ENCODE results near the gene GBP3. TPM values are rescaled to one million over a fixed set of nuclear protein-coding genes. Genes with fewer than 3 reads are reported as not detected.

GBP3 gene
- total RNA-seq (10 to 100 TPM; 15.9 to 39.9 (median 31.9) TPM), polyA plus RNA-seq (10 to 100 TPM; 11.1 to 11.9 TPM), total RNA-seq (32.7 reads per million, percentile 62 among the genes with 10 or more reads in this experiment)

- peaks cover 4 to 60% (median 33%) of the 10 kb centered on the region in 5 donors for H3K36me3 Mint-ChIP-seq
- peak within 1 kb of the TSS; percentile 84 for H3K27ac ChIP-seq (ENCODE audit: low read depth, low read length)
- H3K36me3 ChIP-seq (ENCODE audit: control insufficient read depth in 2 of 3, insufficient read depth in 3 of 3, low read length in 3 of 3): peaks cover 0 to 17% (median 0%) of the 10 kb centered on the region in 3 experiments
- no peaks in the 10 kb centered on the region for H3K27me3 Mint-ChIP-seq
- H3K9me3 Mint-ChIP-seq: peaks cover 0 to 16% (median 9%) of the 10 kb centered on the region in 11 donors
- peak within 1 kb of the TSS; percentile 85 to 99 (median 93) for H3K27ac Mint-ChIP-seq
- no peaks in the 10 kb centered on the region for H3K27me3 ChIP-seq (ENCODE audit: control insufficient read depth in 2 of 2, insufficient read depth in 2 of 2, low read length in 2 of 2)
- DNase-seq (peak in 7 of 9 donors; percentile 22 to 52 (median 41)), ATAC-seq (peak; percentile 84)
- CTCF ChIA-PET: interaction anchor here (0.6 to 1.7 kb wide), 12 partner anchors 12 to 336 kb away, joined by 3 to 5 read pairs (median 4); partner anchors contain the start of gene GBP1
- H3K4me1 ChIP-seq (ENCODE audit: control insufficient read depth in 2 of 2, insufficient read depth in 2 of 2, low read length in 2 of 2): peaks cover 16 to 21% of the 10 kb centered on the region in 2 donors
- POLR2A ChIA-PET: interaction anchor here (1.0 to 4.4 kb wide), 16 partner anchors 9 to 589 kb away, joined by 3 to 30 read pairs (median 4); partner anchors contain the start of genes GBP1 and GBP2
- H3K4me3 ChIP-seq (ENCODE audit: low read length): peak within 1 kb of the TSS; percentile 75
- H3K9me3 ChIP-seq (ENCODE audit: control insufficient read depth in 2 of 3, low read length in 3 of 3): no peaks in the 10 kb centered on the region
- intact Hi-C loops (cut with micrococcal nuclease): loop anchor here (1.0 to 5.0 kb wide), 5 partner anchors 12 to 255 kb away; partner anchors contain the start of gene GBP1 (in 2 of the 2)
- peaks cover 30 to 58% (median 48%) of the 10 kb centered on the region in 7 donors for H3K4me1 Mint-ChIP-seq
- H3K4me3 Mint-ChIP-seq: peak within 1 kb of the TSS; percentile 83 to 99 (median 95)
These were observed at the start of gene GBP3 for GRCh38 chr1:89022167-89022959. Gene GBP3 (minus strand): TSS chr1:89022866. CDS start chr1:89020721, 2,145 bp downstream.

GRCh38 chr1:89070509-89070908 is 47.8 kb upstream of the GBP3 start:
- ATAC-seq (no peak), DNase-seq (peak in 1 of 9 donors; percentile 10)
- Mint-ChIP-seq H3K27me3 (peaks cover 0 to 11% (median 0%) of the 10 kb centered on the region in 5 donors), H3K4me3 (peak overlapping the region; percentile 85 to 95 (median 89)), H3K9me3 (peaks cover 0 to 26% (median 15%) of the 10 kb centered on the region in 11 donors), H3K4me1 (peaks cover 9 to 38% (median 27%) of the 10 kb centered on the region in 7 donors), H3K27ac (peak overlapping the region in 8 of 9 donors; percentile 85 to 95 (median 90)), H3K36me3 (peaks cover 5 to 33% (median 16%) of the 10 kb centered on the region in 5 donors)
- ChIA-PET POLR2A (interaction anchor here (0.6 to 2.3 kb wide), 5 partner anchors 10 to 217 kb away, joined by 3 to 10 read pairs (median 4); partner anchors contain the start of genes GBP2 and GBP3), CTCF (interaction anchor here (0.7 to 2.7 kb wide), 5 partner anchors 15 to 288 kb away, joined by 3 to 13 read pairs (median 4); no protein-coding TSS in a partner anchor)
- no peaks in the 10 kb centered on the region for H3K27me3 ChIP-seq (ENCODE audit: control insufficient read depth in 2 of 2, insufficient read depth in 2 of 2, low read length in 2 of 2)
- intact Hi-C loops (cut with micrococcal nuclease): loop anchor here (1.0 to 2.0 kb wide), 2 partner anchors 9 to 56 kb away; partner anchors contain the start of gene GBP2 (in 1 of the 2)
- no peaks in the 10 kb centered on the region for H3K9me3 ChIP-seq (ENCODE audit: control insufficient read depth in 2 of 3, low read length in 3 of 3)
- H3K27ac ChIP-seq (ENCODE audit: low read depth, low read length): no peak overlapping the region
- H3K36me3 ChIP-seq (ENCODE audit: control insufficient read depth in 2 of 3, insufficient read depth in 3 of 3, low read length in 3 of 3): no peaks in the 10 kb centered on the region
- H3K4me3 ChIP-seq (ENCODE audit: low read length): peak overlapping the region; percentile 40
- H3K4me1 ChIP-seq (ENCODE audit: control insufficient read depth in 2 of 2, insufficient read depth in 2 of 2, low read length in 2 of 2): peaks cover 5 to 6% of the 10 kb centered on the region in 2 donors

GRCh38 chr1:89069951-89070350 is 47.3 kb upstream of the GBP3 start:
- POLR2A ChIA-PET: interaction anchor here (0.6 to 2.3 kb wide), 5 partner anchors 11 to 56 kb away, joined by 3 to 10 read pairs (median 4); partner anchors contain the start of genes GBP2 and GBP3
- Mint-ChIP-seq H3K4me3 (peak overlapping the region; percentile 85 to 95 (median 89)), H3K27ac (peak overlapping the region; percentile 85 to 95 (median 91)), H3K27me3 (peaks cover 0 to 11% (median 0%) of the 10 kb centered on the region in 5 donors), H3K9me3 (peaks cover 0 to 26% (median 15%) of the 10 kb centered on the region in 11 donors), H3K4me1 (peaks cover 9 to 41% (median 30%) of the 10 kb centered on the region in 7 donors), H3K36me3 (peaks cover 5 to 33% (median 14%) of the 10 kb centered on the region in 5 donors)
- H3K27me3 ChIP-seq (ENCODE audit: control insufficient read depth in 2 of 2, insufficient read depth in 2 of 2, low read length in 2 of 2): no peaks in the 10 kb centered on the region
- CTCF ChIA-PET: interaction anchor here (0.7 to 2.7 kb wide), 4 partner anchors 71 to 288 kb away, joined by 3 to 13 read pairs (median 4); no protein-coding TSS in a partner anchor
- H3K9me3 ChIP-seq (ENCODE audit: control insufficient read depth in 2 of 3, low read length in 3 of 3): no peaks in the 10 kb centered on the region
- DNase-seq (peak in 5 of 9 donors; percentile 17 to 39 (median 30)), ATAC-seq (no peak)
- peak overlapping the region; percentile 58 for H3K27ac ChIP-seq (ENCODE audit: low read depth, low read length)
- peaks cover 5 to 6% of the 10 kb centered on the region in 2 donors for H3K4me1 ChIP-seq (ENCODE audit: control insufficient read depth in 2 of 2, insufficient read depth in 2 of 2, low read length in 2 of 2)
- peak overlapping the region; percentile 40 for H3K4me3 ChIP-seq (ENCODE audit: low read length)
- no peaks in the 10 kb centered on the region for H3K36me3 ChIP-seq (ENCODE audit: control insufficient read depth in 2 of 3, insufficient read depth in 3 of 3, low read length in 3 of 3)
- intact Hi-C loops (cut with micrococcal nuclease): loop anchor here (1.0 to 5.0 kb wide), 3 partner anchors 9 to 387 kb away; partner anchors contain the start of gene GBP2 (in 1 of the 2)

GRCh38 chr1:89068291-89068690 is 45.6 kb upstream of the GBP3 start:
- H3K27me3 Mint-ChIP-seq: no peaks in the 10 kb centered on the region
- Histone ChIP-seq H3K4me1 (ENCODE audit: control insufficient read depth in 2 of 2, insufficient read depth in 2 of 2, low read length in 2 of 2) (peaks cover 5 to 6% of the 10 kb centered on the region in 2 donors), H3K27me3 (ENCODE audit: control insufficient read depth in 2 of 2, insufficient read depth in 2 of 2, low read length in 2 of 2) (no peaks in the 10 kb centered on the region), H3K9me3 (ENCODE audit: control insufficient read depth in 2 of 3, low read length in 3 of 3) (no peaks in the 10 kb centered on the region), H3K36me3 (ENCODE audit: control insufficient read depth in 2 of 3, insufficient read depth in 3 of 3, low read length in 3 of 3) (no peaks in the 10 kb centered on the region), H3K4me3 (ENCODE audit: low read length) (no peak overlapping the region), H3K27ac (ENCODE audit: low read depth, low read length) (no peak overlapping the region)
- DNase-seq: no peak
- ChIA-PET CTCF (interaction anchor here (1.4 to 2.7 kb wide), 2 partner anchors 17 to 70 kb away, joined by 3 to 13 read pairs; no protein-coding TSS in a partner anchor), POLR2A (interaction anchor here (0.6 to 1.6 kb wide), 2 partner anchors 59 to 704 kb away, joined by 4 to 5 read pairs; no protein-coding TSS in a partner anchor)
- H3K4me3 Mint-ChIP-seq: peak overlapping the region in 7 of 10 donors; percentile 8 to 88 (median 29)
- H3K4me1 Mint-ChIP-seq: peaks cover 20 to 49% (median 38%) of the 10 kb centered on the region in 7 donors
- H3K9me3 Mint-ChIP-seq: peaks cover 0 to 9% (median 3%) of the 10 kb centered on the region in 11 donors
- no peak for ATAC-seq
- peaks cover 0 to 36% (median 9%) of the 10 kb centered on the region in 5 donors for H3K36me3 Mint-ChIP-seq
- peak overlapping the region in 8 of 9 donors; percentile 14 to 94 (median 54) for H3K27ac Mint-ChIP-seq
- intact Hi-C loops (cut with micrococcal nuclease): loop anchor here in 1 of 2 donors (5.0 kb wide), 1 partner anchor 389 kb away; no protein-coding TSS in a partner anchor

- H3K4me3 ChIP-seq (ENCODE audit: low read length): peak within 1 kb of the TSS; percentile 56
- Mint-ChIP-seq H3K27ac (peak within 1 kb of the TSS; percentile 90 to 98 (median 95)), H3K36me3 (peaks cover 0 to 47% (median 27%) of the 10 kb centered on the region in 5 donors), H3K4me3 (peak within 1 kb of the TSS; percentile 89 to 97 (median 94)), H3K27me3 (no peaks in the 10 kb centered on the region), H3K4me1 (peaks cover 44 to 74% (median 62%) of the 10 kb centered on the region in 7 donors), H3K9me3 (no peaks in the 10 kb centered on the region)
- ATAC-seq (peak; percentile 88), DNase-seq (peak in 7 of 9 donors; percentile 34 to 56 (median 52))
- H3K36me3 ChIP-seq (ENCODE audit: control insufficient read depth in 2 of 3, insufficient read depth in 3 of 3, low read length in 3 of 3): peaks cover 0 to 8% (median 4%) of the 10 kb centered on the region in 3 experiments
- H3K27me3 ChIP-seq (ENCODE audit: control insufficient read depth in 2 of 2, insufficient read depth in 2 of 2, low read length in 2 of 2): no peaks in the 10 kb centered on the region
- H3K27ac ChIP-seq (ENCODE audit: low read depth, low read length): peak within 1 kb of the TSS; percentile 89
- H3K4me1 ChIP-seq (ENCODE audit: control insufficient read depth in 2 of 2, insufficient read depth in 2 of 2, low read length in 2 of 2): peaks cover 15 to 26% of the 10 kb centered on the region in 2 donors
- CTCF ChIA-PET: interaction anchor here (1.0 to 1.6 kb wide), 5 partner anchors 20 to 208 kb away, joined by 3 to 4 read pairs (median 4); partner anchors contain the start of genes GBP3 and GBP5
- POLR2A ChIA-PET: interaction anchor here (0.6 to 4.2 kb wide), 12 partner anchors 9 to 420 kb away, joined by 3 to 29 read pairs (median 3); partner anchors contain the start of genes GBP2 and GBP3
- intact Hi-C loops (cut with micrococcal nuclease): loop anchor here (1.0 to 5.0 kb wide), 10 partner anchors 30 to 392 kb away; partner anchors contain the start of genes GBP3 (in 2 of the 2), GBP2 (in 1 of the 2), GTF2B (in 1 of the 2) and KYAT3 (in 1 of the 2)
- H3K9me3 ChIP-seq (ENCODE audit: control insufficient read depth in 2 of 3, low read length in 3 of 3): no peaks in the 10 kb centered on the region
These were observed 42.6 kb upstream of the GBP3 start, which contains the start of gene GBP1 for GRCh38 chr1:89065079-89065868. Gene GBP1 (minus strand): TSS chr1:89065208. CDS start chr1:89063234, 1,974 bp downstream.

Data from naive thymus-derived CD4-positive, alpha-beta T cell (primary cell).